HepG2 (cell line): ENCODE results near the gene GNA15. TPM values are rescaled to one million over a fixed set of nuclear protein-coding genes. Genes with fewer than 3 reads are reported as not detected.
A peak's percentile ranks its signal among the peaks of the same experiment; 100 is the strongest.

ENCODE experiments used
- ATAC-seq: fragments of 200-7000 bp; cut with Tn5 transposase; 3 replicates; pipeline ENCODE4 v1.9.1; 2020; ENCODE audit warnings: mild to moderate bottlenecking, moderate library complexity
- BruUV-seq: library from RNA; stranded (reverse); fragments of 400-500 nt; replicated peaks from 2 replicates; lab custom pipeline; 2021; lab: Mats Ljungman, UMichigan
- CTCF ChIA-PET: fragments of 300-600 bp; formaldehyde crosslinking; extraction: SDS; loops from one replicate; lab custom pipeline; 2021; ENCODE audit warnings: low total read pairs, inconsistent platforms, low intra/inter-chr PET ratio; lab: Yijun Ruan, JAX
- POLR2A ChIA-PET: fragments of 350-600 bp; sonication (Branson Sonifier 250); formaldehyde crosslinking; loops from one replicate; lab custom pipeline; 2020; ENCODE audit warnings: antibody characterized with exemption, inconsistent platforms; lab: Yijun Ruan, JAX
- DNase-seq: peaks from one replicate; pipeline ENCODE4 v3.0.0-alpha.2; 2015; ENCODE audit warnings: low spot score
- FAIRE-seq: peaks from 3 replicates; lab custom pipeline; 2011; peaks lifted over from hg19 to GRCh38; lab: Jason Lieb, UNC
- H2AFZ ChIP-seq: one replicate; pipeline ENCODE4 v1.6.1; 2011; ENCODE audit warnings: low read length, inconsistent platforms
- H3K27ac ChIP-seq: fragments of 300-600 bp; 3 replicates; pipeline ENCODE4 v1.8.0; 2011; ENCODE audit warnings: mixed run types, mild to moderate bottlenecking, mixed read lengths, low read length, inconsistent platforms; ENCODE audit not compliant: insufficient read depth; ENCODE audit errors: extremely low read length
- H3K27me3 ChIP-seq, 2 experiments: fragments of 200-600 bp in 1 of 2; 2 replicates in 1 of 2; 3 replicates in 1 of 2; pipeline versions ENCODE4 v1.6.0 to v1.8.0; 2011; ENCODE audit warnings: low read length in 2 of 2, mild to moderate bottlenecking in 2 of 2, moderate library complexity in 2 of 2, inconsistent platforms in 1 of 2; ENCODE audit not compliant: insufficient read depth in 2 of 2, control insufficient read depth in 1 of 2
- H3K36me3 ChIP-seq, 2 experiments: fragments of 200-600 bp in 1 of 2; replicated peaks in 1 of 2; 2 replicates in 1 of 2; 3 replicates in 1 of 2; pipeline versions ENCODE4 v1.5.1 to v1.8.0; 2011; ENCODE audit warnings: low read length in 2 of 2, inconsistent platforms in 1 of 2; ENCODE audit not compliant: insufficient read depth in 2 of 2, control insufficient read depth in 1 of 2
- H3K4me1 ChIP-seq: 2 replicates; pipeline ENCODE4 v1.5.1; 2012; ENCODE audit warnings: low read length, inconsistent platforms; ENCODE audit not compliant: insufficient read depth
- H3K4me2 ChIP-seq: 2 replicates; pipeline ENCODE4 v1.6.0; 2011; ENCODE audit warnings: low read depth, low read length, inconsistent platforms
- H3K4me3 ChIP-seq, 3 experiments: fragments of 200-600 bp in 1 of 3; sonication (generic), shearing (Covaris generic) in 1 of 3; replicated peaks in 1 of 3; 2 replicates each; pipeline ENCODE4 v1.5.1; 2011 to 2016; ENCODE audit warnings: low read length in 3 of 3, inconsistent platforms in 2 of 3, low read depth in 2 of 3, mild to moderate bottlenecking in 2 of 3, control low read depth in 1 of 3, mixed read lengths in 1 of 3; ENCODE audit not compliant: insufficient read depth in 1 of 3
- H3K79me2 ChIP-seq: one replicate; pipeline ENCODE4 v1.6.1; 2011; ENCODE audit warnings: low read length, inconsistent platforms; ENCODE audit not compliant: insufficient read depth
- H3K9ac ChIP-seq: 2 replicates; pipeline ENCODE4 v1.6.0; 2011; ENCODE audit warnings: mild to moderate bottlenecking, low read depth, low read length, inconsistent platforms; ENCODE audit not compliant: insufficient read depth
- H3K9me3 ChIP-seq: 2 replicates; pipeline ENCODE4 v1.5.1; 2012; ENCODE audit warnings: mild to moderate bottlenecking, low read length
- H4K20me1 ChIP-seq: 2 replicates; pipeline ENCODE4 v1.6.0; 2011; ENCODE audit warnings: inconsistent platforms, mild to moderate bottlenecking, low read length, moderate library complexity; ENCODE audit not compliant: insufficient read depth
- NCOA2 ChIP-seq: sonication (generic); formaldehyde crosslinking; IDR thresholded peaks from 2 replicates; pipeline ENCODE4 v1.8.0; 2022; ENCODE audit warnings: inconsistent platforms
- WGBS: methylation state at CpG from one replicate; pipeline ENCODE4 v1.1.6; 2017; ENCODE audit warnings: low lambda C conversion rate; 5-methylcytosine and 5-hydroxymethylcytosine counted together
- in situ Hi-C: cut with HindIII; loops from 2 replicates; pipeline ENCODE4 v1.10.0; 2017; ENCODE audit warnings: low pct_unique_long_range_greater_than_20kb; ENCODE audit not compliant: extremely low pct_ligation_motif_present
- intact Hi-C: fragments of 100-400 bp; cut with micrococcal nuclease; formaldehyde crosslinking; loops from one replicate; pipeline ENCODE4 v1.10.0; 2022; ENCODE audit not compliant: unreplicated experiment
- polyA plus RNA-seq, 8 experiments: library from polyadenylated mRNA; depleted of rRNA in 3 of 8; stranded (reverse) in 7 of 8; unstranded in 1 of 8; fragments of >200 nt; fragmentation: Illumina TruSeq in 4 of 8; extraction: Trizol in 4 of 8; gene quantifications; 2 replicates each; pipeline versions ENCODE4 v1.2.1 to v1.2.3, GENCODE V29; 2011 to 2016; ENCODE audit warnings: low read depth in 4 of 8, missing spikeins in 1 of 8, mixed read lengths in 1 of 8; ENCODE audit not compliant: insufficient read depth in 1 of 8
- total RNA-seq, 5 experiments: library from RNA; depleted of rRNA; stranded (reverse); fragments of >200 nt; fragmentation: Illumina TruSeq; extraction: Trizol; gene quantifications; 2 replicates each; pipeline ENCODE4 v1.2.3, GENCODE V29; 2016; ENCODE audit warnings: low read depth in 1 of 5
- TF ChIP-seq, protein P1 (sequence below), 2 experiments: fragments of 450-650 bp in 1 of 2; sonication (generic) in 1 of 2; formaldehyde crosslinking in 1 of 2; IDR thresholded peaks; 2 replicates each; pipeline versions ENCODE4 v1.6.1 to v1.8.0; 2016 to 2022; ENCODE audit warnings: antibody characterized with exemption in 1 of 2, mild to moderate bottlenecking in 1 of 2, missing genetic modification reagents in 1 of 2

The GNA15 gene
- total and polyA plus RNA-seq, 2 of the 13 experiments (the other 11 are each of a cell fraction or from before 2014, with no cell fraction given), result not detected

GRCh38 chr19:3167533-3168272 is 31.9 kb downstream of the GNA15 start:
- Histone ChIP-seq H3K4me3 (no peak overlapping the region), H3K79me2 (no peaks in the 10 kb centered on the region), H4K20me1 (no peaks in the 10 kb centered on the region), H3K4me2 (no peak overlapping the region), H3K36me3 (no peaks in the 10 kb centered on the region), H3K9ac (no peak overlapping the region), H3K27me3 (no peaks in the 10 kb centered on the region; a peak in 2 of 5 replicates), H2AFZ (no peak overlapping the region), H3K27ac (no peak overlapping the region), H3K4me1 (peaks cover 33% of the 10 kb centered on the region), H3K9me3 (no peaks in the 10 kb centered on the region)
- ChIA-PET CTCF (no interaction called here), POLR2A (no interaction called here)
- no TSS peak for BruUV-seq
- 23% methylated on average over 13 of the region's 13 CpGs for WGBS
- FAIRE-seq (no peak), ATAC-seq (no peak), DNase-seq (no peak)
- intact Hi-C loops (no loop called here), in situ Hi-C loops (loop anchor here (10.0 kb wide), 1 partner anchor 213 kb away; no protein-coding TSS in a partner anchor)
- TF ChIP-seq NCOA2 (CRISPR knock-in tag), result no peak
- TF ChIP-seq, protein P1, sequence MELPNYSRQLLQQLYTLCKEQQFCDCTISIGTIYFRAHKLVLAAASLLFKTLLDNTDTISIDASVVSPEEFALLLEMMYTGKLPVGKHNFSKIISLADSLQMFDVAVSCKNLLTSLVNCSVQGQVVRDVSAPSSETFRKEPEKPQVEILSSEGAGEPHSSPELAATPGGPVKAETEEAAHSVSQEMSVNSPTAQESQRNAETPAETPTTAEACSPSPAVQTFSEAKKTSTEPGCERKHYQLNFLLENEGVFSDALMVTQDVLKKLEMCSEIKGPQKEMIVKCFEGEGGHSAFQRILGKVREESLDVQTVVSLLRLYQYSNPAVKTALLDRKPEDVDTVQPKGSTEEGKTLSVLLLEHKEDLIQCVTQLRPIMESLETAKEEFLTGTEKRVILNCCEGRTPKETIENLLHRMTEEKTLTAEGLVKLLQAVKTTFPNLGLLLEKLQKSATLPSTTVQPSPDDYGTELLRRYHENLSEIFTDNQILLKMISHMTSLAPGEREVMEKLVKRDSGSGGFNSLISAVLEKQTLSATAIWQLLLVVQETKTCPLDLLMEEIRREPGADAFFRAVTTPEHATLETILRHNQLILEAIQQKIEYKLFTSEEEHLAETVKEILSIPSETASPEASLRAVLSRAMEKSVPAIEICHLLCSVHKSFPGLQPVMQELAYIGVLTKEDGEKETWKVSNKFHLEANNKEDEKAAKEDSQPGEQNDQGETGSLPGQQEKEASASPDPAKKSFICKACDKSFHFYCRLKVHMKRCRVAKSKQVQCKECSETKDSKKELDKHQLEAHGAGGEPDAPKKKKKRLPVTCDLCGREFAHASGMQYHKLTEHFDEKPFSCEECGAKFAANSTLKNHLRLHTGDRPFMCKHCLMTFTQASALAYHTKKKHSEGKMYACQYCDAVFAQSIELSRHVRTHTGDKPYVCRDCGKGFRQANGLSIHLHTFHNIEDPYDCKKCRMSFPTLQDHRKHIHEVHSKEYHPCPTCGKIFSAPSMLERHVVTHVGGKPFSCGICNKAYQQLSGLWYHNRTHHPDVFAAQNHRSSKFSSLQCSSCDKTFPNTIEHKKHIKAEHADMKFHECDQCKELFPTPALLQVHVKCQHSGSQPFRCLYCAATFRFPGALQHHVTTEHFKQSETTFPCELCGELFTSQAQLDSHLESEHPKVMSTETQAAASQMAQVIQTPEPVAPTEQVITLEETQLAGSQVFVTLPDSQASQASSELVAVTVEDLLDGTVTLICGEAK (IDR thresholded peaks at IDR 0.05), result peak; percentile 43
- TF ChIP-seq, protein P1 (CRISPR knock-in tag; IDR thresholded peaks at IDR 0.05), result peak; percentile 88
